NCI-H2107 treated with DMSO at 0.1 percent for 48 hours (cell line): Measurements from ENCODE around the gene ZFR2.
"Not testable (repeated sequence)": the region's sequence is repeated elsewhere in the genome, so short reads cannot be mapped to it uniquely, and the experiment has no call there.

ENCODE experiments used
- DNase-seq: peaks from one replicate; lab custom pipeline; 2025; ENCODE audit not compliant: unreplicated experiment; lab: John Stamatoyannopoulos, UW

The ZFR2 gene

DNA sequence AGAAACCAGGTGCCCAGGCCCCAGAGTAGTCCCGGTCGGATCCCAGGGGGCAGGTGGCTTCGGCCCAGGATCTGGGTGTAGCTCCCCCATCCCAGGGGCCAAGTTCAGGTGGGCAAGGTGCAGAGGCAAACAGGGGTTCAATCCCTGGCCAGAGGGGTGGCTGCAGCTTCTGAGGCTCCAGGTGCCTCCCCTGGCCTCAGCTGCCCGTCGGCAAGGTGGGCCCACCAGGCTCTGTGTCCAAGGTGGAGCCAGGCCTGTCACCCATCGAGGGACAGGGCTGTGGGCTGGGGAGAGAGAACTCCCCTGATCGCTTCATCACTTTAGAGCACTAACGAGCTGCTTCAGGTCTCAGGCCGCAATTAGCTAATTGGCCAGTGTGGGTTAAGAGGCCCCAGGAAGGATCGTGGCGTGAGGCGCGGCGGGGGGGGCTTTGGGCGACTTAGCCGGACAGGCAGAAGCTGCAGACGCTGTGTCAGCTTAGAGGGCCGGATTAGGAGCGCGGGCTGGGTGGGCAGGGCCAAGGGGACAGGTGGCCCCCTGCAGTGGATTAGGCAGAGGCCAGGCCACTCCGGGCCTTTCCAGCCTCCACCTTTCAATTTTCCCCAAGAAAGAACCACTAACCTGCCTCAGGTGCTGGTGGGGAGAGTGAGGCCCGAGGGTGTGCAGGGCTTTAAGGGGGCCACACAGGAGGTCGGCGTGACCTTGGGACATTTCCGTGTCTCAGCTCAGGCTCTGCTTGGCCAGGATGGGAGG, 94.0 kb downstream of the ZFR2 start:
- no peak for DNase-seq

- no peak for DNase-seq
These were observed 94.9 kb downstream of the ZFR2 start for GRCh38 chr19:3773814-3774515.

- no peak for DNase-seq
These were observed 96.9 kb downstream of the ZFR2 start, which contains the start of gene RAX2 for GRCh38 chr19:3771906-3772455. RAX2 (minus strand) TSS chr19:3772228; CDS start chr19:3771742, 486 bp downstream.

DNA sequence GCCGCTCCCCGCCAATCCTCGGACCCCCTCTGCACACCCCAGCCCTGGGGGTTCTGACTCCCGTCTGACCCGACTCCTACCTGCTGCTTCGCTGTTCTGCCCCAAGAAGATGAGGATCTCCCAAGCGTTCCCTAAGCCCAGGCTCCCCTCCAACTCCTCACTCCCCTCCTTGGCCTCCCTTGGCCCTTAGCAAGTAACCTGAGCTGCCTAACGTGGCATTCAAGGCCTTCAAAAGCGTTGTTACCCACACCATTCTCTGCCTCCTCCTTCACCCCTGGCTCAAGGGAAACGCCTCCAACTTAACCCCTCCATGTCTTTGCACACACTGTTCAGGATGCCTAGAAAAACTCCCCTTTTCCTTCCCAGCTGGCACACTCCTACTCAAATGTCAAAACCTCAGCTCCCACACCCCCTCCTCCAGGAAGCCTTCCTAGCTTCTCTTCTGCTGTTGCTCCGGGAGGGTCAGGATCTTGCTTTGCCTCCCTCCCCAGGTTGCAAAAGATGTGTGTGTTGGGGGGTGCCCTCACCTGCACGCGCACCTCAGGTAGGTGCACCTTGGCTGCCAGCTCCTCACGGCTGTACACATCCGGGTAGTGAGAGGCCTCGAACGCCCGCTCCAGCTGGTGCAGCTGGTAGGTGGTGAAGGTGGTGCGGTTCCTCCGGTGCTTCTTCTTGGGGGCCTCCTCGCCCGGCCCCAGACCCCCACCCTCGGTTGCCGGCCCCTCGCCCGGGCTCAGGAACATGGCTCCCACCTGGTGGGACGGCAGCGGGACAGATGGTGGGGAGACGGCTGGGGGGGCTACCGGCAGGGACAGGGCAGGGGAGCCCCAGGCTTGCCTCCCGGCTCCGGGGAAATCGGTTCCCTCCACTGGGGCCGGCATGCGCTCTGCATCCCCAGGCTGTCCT, 97.6 kb downstream of the ZFR2 start:
- no peak for DNase-seq

- DNase-seq, result no peak
These were observed 98.5 kb downstream of the ZFR2 start for GRCh38 chr19:3770136-3770999.

DNA sequence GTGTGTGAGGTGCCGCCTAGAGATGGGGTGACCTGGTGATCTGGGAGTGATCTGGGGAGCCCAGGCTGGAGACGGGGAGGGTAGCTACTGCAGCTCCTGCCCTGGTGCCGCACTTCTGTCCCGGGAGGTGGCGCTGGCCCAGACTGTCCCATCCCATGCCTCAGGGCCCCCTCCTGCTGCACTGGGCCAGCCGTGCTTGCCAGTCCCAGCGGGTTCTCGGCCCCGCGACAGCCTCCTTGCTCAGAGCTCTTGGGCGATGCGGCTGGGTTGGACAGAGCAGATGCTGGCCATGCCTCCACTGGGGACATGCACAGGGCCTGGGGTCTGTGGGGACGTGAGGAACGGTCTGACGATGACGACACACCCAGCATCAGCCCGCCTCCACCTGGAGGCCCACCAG, 99.3 kb downstream of the ZFR2 start:
- no peak for DNase-seq

- no peak for DNase-seq
These were observed 100.1 kb downstream of the ZFR2 start for GRCh38 chr19:3768748-3769099.

GRCh38 chr19:3768015-3768747, 100.7 kb downstream of the ZFR2 start:
- DNase-seq, result no peak

- DNase-seq, result no peak
These were observed 101.8 kb downstream of the ZFR2 start for GRCh38 chr19:3767050-3767449.

- DNase-seq, result no peak
These were observed 102.3 kb downstream of the ZFR2 start for GRCh38 chr19:3766520-3766919.

DNA sequence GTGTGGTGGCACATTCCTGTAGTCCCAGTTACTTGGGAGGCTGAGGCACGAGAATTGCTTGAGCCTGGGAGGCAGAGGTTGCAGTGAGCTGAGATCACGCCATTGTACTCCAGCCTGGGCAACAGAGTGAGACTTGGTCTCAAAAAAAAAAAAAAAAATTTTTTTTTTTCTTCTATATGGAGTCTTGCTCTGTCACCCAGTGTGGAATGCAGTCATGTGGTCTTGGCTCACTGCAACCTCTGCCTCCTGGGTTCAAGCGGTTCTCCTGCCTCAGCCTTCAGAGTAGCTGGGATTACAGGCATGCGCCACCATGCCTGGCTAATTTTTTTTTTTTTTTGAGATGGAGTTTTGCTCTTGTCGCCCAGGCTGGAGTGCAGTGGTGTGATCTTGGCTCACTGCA, 103.1 kb downstream of the ZFR2 start:
- DNase-seq, result not testable (repeated sequence)

- DNase-seq, result no peak
These were observed 103.7 kb downstream of the ZFR2 start for GRCh38 chr19:3765121-3765520.

GRCh38 chr19:3762501-3763459, 106.1 kb downstream of the ZFR2 start, which contains the start of gene MRPL54:
MRPL54 (plus strand) TSS chr19:3762682; CDS start chr19:3762701, 19 bp downstream.
- DNase-seq, result peak; percentile 96

DNA sequence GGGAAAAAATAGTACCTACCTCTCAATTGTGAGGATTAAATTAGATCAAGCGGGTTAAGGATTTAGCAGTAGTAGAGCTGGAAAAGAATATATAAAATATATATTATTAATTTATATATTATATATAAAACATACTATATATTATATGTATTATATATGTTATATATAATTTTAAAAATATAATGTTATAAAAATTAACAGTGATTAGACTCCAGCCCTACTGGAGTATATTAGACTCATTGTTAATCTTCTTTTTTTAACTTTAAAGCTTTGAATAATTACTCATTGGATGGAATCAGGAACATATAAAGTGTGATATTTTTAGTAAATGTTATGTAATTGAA, 106.7 kb downstream of the ZFR2 start:
- DNase-seq, result no peak

DNA sequence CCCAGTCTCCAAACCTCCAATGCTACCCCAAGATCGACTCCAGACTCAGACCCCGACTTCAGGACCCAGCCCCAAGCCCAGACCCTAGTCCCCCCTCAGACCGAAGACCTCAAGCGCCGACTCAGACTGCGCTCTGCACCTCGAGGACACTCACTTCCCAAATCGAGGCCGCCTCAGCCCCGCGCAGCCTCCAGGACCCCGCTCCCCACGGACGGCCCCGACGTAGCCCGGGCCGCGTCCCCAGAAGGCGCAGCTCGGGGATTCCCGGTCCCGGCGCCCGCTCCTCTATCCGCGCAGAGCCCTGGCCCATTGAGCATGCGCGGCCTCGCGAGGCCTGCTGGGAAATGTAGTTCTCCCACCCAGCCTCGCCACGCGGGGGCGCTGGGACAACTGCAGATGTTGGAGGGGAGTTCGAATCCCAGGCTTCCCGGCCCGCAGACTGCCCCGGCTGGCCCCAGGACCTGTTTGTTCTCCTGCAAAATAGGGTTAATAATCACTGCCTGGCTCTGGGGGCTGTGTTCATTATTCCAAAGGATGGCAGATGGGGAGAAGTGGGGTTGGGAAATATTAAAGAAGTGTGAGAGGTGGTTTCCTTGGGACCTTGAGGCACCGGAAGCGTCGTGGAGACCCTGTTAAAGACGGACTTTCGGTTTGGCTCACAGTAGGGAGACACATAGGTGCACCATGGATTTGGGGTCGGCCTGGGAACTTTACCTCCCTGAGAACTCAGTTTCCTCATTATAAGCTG, 107.3 kb downstream of the ZFR2 start, which contains the start of gene APBA3:
Gene APBA3, minus strand, starts transcription at position 311 of the 748 bp plus-strand sequence. CDS start 1,428 bp downstream, outside the sequence.
- DNase-seq, result peak; percentile 48

DNA sequence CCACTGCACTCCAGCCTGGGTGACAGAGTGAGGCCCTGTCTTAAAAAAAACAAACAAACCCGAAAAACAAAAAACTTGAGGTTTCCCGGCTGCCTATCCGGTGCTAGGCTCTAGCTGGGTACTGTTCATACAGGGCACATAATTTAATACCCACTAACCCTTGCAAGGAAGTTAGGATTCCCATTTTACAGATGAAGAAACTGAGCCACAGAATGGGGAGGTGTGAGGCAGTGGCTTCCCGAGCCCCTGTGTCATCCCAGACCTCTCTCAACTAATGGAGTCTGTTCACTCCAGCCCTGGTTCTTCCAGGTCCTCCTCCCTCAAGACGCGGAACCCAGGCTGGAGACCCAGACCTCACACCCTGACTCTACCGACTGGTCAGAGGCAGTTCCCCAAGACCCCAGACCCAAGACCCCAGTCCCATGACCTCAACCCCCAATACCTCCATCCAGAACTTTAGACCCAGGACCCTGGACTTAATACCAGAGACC, 107.9 kb downstream of the ZFR2 start:
- peak; percentile 2 for DNase-seq

GRCh38 chr19:3759482-3760254, 109.2 kb downstream of the ZFR2 start:
- DNase-seq, result no peak
